Mucosa of stomach (tissue), 1 donor: Measurements from ENCODE around the gene SNRNP40.

ENCODE experiments used
- H3K27me3 ChIP-seq: one replicate; pipeline ENCODE4 v1.7.0; 2013; ENCODE audit warnings: mild to moderate bottlenecking, low read length; ENCODE audit not compliant: control insufficient read depth, insufficient read depth
- H3K36me3 ChIP-seq: one replicate; pipeline ENCODE4 v1.7.0; 2013; ENCODE audit warnings: low read length; ENCODE audit not compliant: control insufficient read depth, insufficient read depth
- H3K4me1 ChIP-seq: one replicate; pipeline ENCODE4 v1.7.0; 2013; ENCODE audit warnings: mild to moderate bottlenecking, low read length; ENCODE audit not compliant: control insufficient read depth, insufficient read depth
- H3K4me3 ChIP-seq: one replicate; pipeline ENCODE4 v1.7.0; 2013; ENCODE audit warnings: low read length
- H3K9ac ChIP-seq: one replicate; pipeline ENCODE4 v1.7.0; 2013; ENCODE audit warnings: mild to moderate bottlenecking, low read length, moderate library complexity
- H3K9me3 ChIP-seq: one replicate; pipeline ENCODE4 v1.7.0; 2013; ENCODE audit warnings: mild to moderate bottlenecking, low read length, moderate library complexity; ENCODE audit not compliant: control insufficient read depth
- donor health status: Pancreatic carcinoma.

Gene SNRNP40

DNA sequence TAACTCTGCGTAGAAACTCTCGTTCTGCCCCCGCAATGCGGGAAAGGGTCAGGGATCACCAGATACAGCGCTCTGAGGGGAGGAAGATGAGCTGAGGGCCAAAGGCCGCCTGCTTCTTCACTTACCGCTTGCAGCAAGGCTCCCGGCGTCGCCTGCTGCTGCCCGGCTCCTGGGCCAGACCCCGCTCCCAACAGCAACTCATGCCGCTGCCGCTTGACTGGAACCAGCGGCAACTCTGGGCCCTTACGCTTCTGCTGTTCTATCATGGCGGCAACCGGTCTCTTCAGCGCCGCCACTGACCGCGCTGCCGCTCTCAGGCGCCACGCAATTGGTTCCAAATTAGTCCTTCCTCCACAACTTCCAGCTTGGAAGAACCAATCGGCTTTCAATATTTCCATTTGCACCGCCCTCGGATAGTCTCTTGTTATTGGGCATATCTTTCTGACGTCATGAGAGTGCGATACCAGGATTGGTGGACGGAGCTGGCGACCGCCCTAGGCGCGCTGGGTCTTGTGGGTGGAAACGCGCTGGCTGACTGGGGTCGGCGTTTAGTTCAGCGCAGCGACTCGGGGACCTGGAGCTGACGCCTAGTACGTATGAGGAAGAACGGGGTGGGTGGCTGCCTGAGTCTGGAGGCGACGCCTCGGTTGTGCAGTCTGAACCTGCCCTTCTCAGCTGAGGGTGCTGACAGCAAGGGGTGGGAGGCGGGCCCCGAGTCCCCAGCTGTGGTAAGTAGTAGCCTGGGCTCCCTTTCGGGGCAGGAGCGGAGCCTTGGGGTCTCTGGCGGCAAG is at the start of gene SNRNP40, which contains the start of gene ZCCHC17:
Gene SNRNP40 (minus strand): TSS at position 303 of the 791 bp plus-strand sequence. CDS start 37 bp downstream, at position 266.
Gene ZCCHC17 (plus strand): TSS at position 547 of the 791 bp plus-strand sequence. CDS start 13,067 bp downstream, outside the sequence.
- H3K4me1 ChIP-seq: peaks cover 15% of the 10 kb centered on the region
- H3K36me3 ChIP-seq: no peaks in the 10 kb centered on the region
- H3K27me3 ChIP-seq: no peaks in the 10 kb centered on the region

DNA sequence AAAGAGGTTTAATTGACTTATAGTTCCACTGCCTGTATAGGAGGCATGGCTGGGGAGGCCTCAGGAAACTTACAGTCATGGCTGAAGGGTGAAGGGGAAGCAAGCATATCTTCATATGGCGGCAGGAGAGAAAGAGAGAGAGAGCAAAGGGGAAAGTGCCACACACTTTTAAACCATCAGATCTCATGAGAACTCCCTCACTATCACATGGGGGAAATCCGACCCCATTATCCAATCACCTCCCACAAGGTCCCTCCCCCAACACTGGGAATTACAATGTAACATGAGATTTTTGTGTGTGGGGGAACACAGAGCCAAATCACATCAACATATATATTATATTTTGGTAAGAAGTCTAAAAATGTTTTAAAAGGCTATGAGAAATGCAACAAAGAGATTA is 49.0 kb upstream of the SNRNP40 start:
- no peaks in the 10 kb centered on the region for H3K9me3 ChIP-seq
- H3K36me3 ChIP-seq: no peaks in the 10 kb centered on the region
- H3K4me3 ChIP-seq: no peak overlapping the region
- H3K4me1 ChIP-seq: no peaks in the 10 kb centered on the region
- H3K27me3 ChIP-seq: no peaks in the 10 kb centered on the region
- no peak overlapping the region for H3K9ac ChIP-seq

More for the DNA sequence above, at the start of gene SNRNP40, which contains the start of gene ZCCHC17:
- peak within 1 kb of the TSS; percentile 98 for H3K9ac ChIP-seq
- no peaks in the 10 kb centered on the region for H3K9me3 ChIP-seq
- peak within 1 kb of the TSS; percentile 100 for H3K4me3 ChIP-seq

DNA sequence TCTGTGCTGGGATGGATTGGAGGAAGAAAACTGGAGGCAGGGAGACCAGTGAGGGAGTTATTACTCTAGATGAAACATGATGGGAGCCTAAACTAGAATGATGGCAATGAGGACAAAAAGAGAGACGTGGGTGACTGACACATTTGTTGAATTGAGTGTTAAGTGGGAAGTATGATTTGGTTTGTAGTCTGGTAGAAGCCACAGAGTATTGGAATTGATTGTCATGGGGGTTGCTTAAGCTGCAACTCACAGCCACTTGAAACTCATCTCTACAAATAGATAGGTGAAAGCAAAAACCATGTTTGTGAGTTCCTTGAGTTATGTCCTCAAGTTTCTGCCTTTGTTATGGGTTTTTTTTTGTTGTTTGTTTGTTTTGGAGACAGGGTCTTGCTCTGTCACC is 47.9 kb upstream of the SNRNP40 start:
- Histone ChIP-seq H3K27me3 (no peaks in the 10 kb centered on the region), H3K36me3 (no peaks in the 10 kb centered on the region), H3K9ac (no peak overlapping the region), H3K4me1 (no peaks in the 10 kb centered on the region), H3K9me3 (no peaks in the 10 kb centered on the region), H3K4me3 (no peak overlapping the region)

DNA sequence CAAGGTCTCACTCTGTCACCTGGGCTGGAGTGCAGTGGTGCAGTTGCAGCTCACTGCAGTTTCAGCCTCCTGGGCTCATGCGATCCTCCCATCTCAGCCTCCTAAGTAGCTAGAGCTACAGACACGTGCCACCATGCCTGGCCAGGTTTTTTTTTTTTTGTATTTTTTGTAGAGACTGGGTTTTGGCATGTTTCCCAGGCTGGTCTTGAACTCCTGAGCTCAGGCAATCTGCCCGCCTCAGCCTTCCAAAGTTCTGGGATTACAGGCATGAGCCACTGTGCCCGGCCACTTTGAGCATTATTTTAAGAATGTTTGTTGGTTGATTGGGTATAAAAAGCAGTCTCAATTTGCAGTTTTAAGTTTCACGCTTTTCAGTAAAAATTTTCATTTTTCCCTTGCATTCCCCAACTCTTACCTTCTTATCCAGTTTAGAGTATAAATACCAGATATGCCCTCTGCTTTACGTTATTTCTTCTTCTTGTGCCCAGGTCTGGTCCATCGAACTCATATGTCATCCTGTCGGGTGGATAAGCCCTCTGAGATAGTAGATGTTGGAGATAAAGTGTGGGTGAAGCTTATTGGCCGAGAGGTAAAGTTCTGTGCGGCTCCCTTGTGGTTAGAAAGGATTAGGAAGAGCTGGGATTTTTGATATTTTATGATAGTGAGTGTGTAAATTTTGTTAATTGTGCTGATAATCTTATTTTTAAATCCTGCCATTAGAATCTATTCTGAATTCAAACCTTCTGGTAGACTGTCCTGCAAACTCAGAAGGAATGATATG is 40.3 kb upstream of the SNRNP40 start:
- no peaks in the 10 kb centered on the region for H3K36me3 ChIP-seq
- no peaks in the 10 kb centered on the region for H3K4me1 ChIP-seq
- no peak overlapping the region for H3K9ac ChIP-seq
- no peaks in the 10 kb centered on the region for H3K27me3 ChIP-seq
- no peaks in the 10 kb centered on the region for H3K9me3 ChIP-seq
- H3K4me3 ChIP-seq: no peak overlapping the region

DNA sequence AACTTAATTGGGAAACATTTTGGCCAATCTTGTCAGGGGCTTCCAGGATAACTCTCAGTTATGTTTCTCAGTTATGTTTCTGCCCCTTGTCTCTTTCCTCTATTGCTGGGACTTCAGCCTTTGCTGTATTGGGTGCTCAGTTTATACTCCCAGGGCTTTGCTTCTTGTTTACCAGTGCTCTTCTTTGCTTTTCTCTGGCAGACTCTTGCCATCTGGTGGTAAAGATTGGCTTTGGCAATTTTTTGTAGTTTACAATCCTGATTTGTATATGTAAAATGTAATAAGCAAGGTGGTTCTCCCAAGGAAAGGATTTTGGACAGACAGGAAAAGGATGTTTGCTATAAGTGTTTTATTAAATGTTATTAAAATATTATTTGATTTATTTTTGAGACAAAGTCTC is 38.4 kb upstream of the SNRNP40 start:
- no peaks in the 10 kb centered on the region for H3K4me1 ChIP-seq
- H3K9ac ChIP-seq: no peak overlapping the region
- no peaks in the 10 kb centered on the region for H3K27me3 ChIP-seq
- H3K9me3 ChIP-seq: no peaks in the 10 kb centered on the region
- no peak overlapping the region for H3K4me3 ChIP-seq
- H3K36me3 ChIP-seq: no peaks in the 10 kb centered on the region

DNA sequence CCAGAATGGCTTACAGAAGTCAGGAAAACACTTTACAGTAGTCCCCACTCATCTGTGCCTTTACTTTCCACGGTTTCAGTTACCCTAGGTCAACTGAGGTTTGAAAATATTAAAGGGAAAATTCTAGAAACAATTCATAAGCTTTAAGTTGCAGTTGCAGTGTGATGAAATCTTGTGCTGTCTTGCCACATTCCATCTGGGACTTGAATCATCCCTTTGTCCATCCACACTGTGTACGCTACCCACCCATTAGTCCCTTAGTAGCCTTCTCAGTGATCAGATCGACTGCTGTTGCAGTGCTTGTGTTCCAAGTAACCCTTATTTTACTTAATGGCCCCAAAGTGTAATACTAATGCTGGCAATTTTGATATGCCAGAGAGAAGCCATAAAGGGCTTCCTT is 30.8 kb upstream of the SNRNP40 start:
- Histone ChIP-seq H3K9ac (no peak overlapping the region), H3K4me1 (no peaks in the 10 kb centered on the region), H3K9me3 (no peaks in the 10 kb centered on the region), H3K36me3 (no peaks in the 10 kb centered on the region), H3K4me3 (no peak overlapping the region), H3K27me3 (no peaks in the 10 kb centered on the region)

DNA sequence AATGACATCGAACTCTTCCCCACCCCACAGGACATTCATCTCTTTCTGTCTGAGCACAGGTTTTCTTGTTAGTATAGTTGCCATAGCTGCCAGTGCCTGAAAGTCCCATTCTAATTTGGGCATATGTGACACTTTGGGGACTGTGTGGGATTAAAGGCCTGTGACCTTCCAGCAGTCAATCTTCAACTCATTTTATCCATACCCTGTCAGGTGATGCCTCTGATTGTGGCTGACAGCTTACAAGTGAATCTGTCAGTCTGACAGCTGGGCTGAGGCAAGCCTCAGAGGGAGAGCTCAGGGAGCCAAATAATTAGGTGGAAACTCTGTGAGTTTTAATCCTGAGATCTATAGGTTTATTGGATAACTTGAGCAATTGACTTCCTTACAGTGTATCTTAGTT is 29.9 kb upstream of the SNRNP40 start:
- no peaks in the 10 kb centered on the region for H3K36me3 ChIP-seq
- H3K4me3 ChIP-seq: no peak overlapping the region
- H3K9ac ChIP-seq: no peak overlapping the region
- no peaks in the 10 kb centered on the region for H3K27me3 ChIP-seq
- H3K9me3 ChIP-seq: no peaks in the 10 kb centered on the region
- no peaks in the 10 kb centered on the region for H3K4me1 ChIP-seq

DNA sequence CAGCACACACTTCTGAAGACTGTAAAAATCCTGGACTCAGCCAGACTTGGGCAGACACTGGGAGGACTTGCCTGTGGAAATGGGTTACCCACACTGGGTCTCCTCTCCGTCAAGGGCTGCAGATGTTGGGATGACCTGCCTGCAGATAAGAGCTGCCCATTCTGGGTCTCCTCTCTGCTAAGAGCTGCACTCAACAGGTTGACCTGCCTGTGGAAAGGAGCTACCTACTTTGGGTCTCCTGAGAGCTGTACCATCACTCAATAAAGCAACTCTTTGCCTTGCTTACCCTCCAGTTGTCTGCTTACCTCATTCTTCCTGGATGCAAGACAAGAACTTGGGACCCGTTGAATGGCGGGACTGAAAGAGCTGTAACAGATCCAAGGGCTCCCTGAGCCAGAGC is 28.4 kb upstream of the SNRNP40 start:
- H3K36me3 ChIP-seq: no peaks in the 10 kb centered on the region
- H3K9ac ChIP-seq: no peak overlapping the region
- no peak overlapping the region for H3K4me3 ChIP-seq
- no peaks in the 10 kb centered on the region for H3K4me1 ChIP-seq
- no peaks in the 10 kb centered on the region for H3K9me3 ChIP-seq
- no peaks in the 10 kb centered on the region for H3K27me3 ChIP-seq

DNA sequence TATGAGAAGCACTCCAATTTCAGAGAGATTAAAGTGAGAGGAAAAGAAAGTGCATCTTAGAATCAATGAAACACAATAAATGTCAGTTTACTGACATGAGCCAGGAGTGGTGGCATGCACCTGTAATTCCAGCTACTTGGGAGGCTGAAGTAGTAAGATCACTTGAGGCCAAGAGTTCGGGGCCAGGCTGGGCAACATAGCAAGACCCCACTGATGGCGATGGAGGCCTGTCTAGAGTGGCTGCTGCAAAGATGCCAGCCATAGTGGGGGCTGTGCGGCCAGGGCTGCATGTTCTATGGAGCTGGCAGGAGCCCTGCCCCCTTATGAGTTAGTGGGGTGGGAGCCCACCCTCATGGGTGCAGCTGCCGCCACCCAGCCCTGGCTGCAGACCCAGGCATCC is 27.5 kb upstream of the SNRNP40 start:
- Histone ChIP-seq H3K4me1 (no peaks in the 10 kb centered on the region), H3K4me3 (no peak overlapping the region), H3K27me3 (no peaks in the 10 kb centered on the region), H3K9ac (no peak overlapping the region), H3K36me3 (no peaks in the 10 kb centered on the region), H3K9me3 (no peaks in the 10 kb centered on the region)

DNA sequence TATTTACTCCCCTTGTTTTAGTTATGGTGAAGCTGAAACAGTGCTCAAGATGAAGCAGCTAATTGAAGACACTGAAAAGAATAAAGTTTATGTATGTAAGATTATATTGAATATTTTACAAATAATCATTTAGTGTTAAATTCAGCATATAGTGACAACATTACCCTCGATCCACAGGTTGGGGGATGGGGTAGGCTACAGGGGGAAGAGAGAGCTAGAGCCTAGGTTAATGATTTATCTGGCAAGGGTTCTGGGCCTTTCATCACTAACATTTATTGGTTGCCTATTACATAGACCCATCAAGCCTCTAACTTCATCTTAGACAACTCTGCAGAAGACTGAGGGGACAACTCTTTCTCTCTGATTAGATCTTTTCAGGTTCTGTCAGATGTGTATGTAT is 21.6 kb upstream of the SNRNP40 start:
- Histone ChIP-seq H3K4me1 (no peaks in the 10 kb centered on the region), H3K4me3 (no peak overlapping the region), H3K9me3 (no peaks in the 10 kb centered on the region), H3K36me3 (no peaks in the 10 kb centered on the region), H3K27me3 (no peaks in the 10 kb centered on the region), H3K9ac (no peak overlapping the region)

DNA sequence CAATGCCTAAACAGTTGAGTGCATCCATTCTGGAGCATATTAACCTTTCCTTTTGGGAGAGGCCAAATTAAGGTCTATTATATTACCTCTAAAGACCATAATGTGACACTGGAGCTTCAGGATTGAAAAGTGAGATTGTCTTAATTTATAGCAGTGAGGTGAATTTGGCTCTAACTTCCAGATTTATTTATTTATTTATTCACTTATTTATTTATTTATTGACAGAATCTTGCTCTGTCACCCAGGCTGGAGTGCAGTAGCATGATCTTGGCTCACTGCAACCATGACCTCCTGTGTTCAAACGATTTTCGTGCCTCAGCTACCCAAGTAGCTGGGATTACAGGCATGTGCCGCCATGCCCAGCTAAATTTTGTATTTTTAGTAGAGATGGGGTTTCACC is 19.3 kb upstream of the SNRNP40 start:
- H3K9ac ChIP-seq: no peak overlapping the region
- H3K36me3 ChIP-seq: no peaks in the 10 kb centered on the region
- no peaks in the 10 kb centered on the region for H3K9me3 ChIP-seq
- no peaks in the 10 kb centered on the region for H3K27me3 ChIP-seq
- H3K4me3 ChIP-seq: no peak overlapping the region
- no peaks in the 10 kb centered on the region for H3K4me1 ChIP-seq

DNA sequence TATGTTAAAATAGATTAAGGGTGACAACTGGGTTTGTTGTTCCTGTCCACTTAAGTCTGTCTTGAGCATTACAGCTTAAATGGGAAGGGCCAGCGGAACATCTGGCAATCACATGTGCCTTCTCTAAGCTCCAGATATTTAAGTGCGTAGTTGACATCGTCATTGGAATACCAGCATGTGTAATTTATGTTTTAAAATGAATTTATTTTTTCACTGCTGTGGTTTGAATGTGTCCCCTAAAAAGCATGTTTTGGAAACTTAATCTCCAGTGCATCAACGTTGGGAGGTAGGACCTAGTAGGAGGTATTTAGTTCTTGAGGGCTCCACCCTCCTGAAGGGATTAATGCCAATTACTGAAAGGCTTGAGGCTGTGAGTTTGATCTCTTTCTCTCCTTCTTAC is 13.6 kb upstream of the SNRNP40 start:
- H3K9me3 ChIP-seq: no peaks in the 10 kb centered on the region
- H3K4me1 ChIP-seq: no peaks in the 10 kb centered on the region
- H3K27me3 ChIP-seq: no peaks in the 10 kb centered on the region
- H3K4me3 ChIP-seq: no peak overlapping the region
- H3K36me3 ChIP-seq: no peaks in the 10 kb centered on the region
- H3K9ac ChIP-seq: no peak overlapping the region
